ENCODE data around the gene NBAS. TPM values are rescaled to one million over a fixed set of nuclear protein-coding genes. Genes with fewer than 3 reads are reported as not detected.
A peak's percentile ranks its signal among the peaks of the same experiment; 100 is the strongest.
"Not testable (repeated sequence)": the region's sequence is repeated elsewhere in the genome, so short reads cannot be mapped to it uniquely, and the experiment has no call there.

The NBAS gene
- total and polyA plus RNA-seq, 10 of the 15 experiments (the other 5 are each of a cell fraction or from before 2014, with no cell fraction given): 4.3 to 32.7 (median 20.8) TPM

DNA sequence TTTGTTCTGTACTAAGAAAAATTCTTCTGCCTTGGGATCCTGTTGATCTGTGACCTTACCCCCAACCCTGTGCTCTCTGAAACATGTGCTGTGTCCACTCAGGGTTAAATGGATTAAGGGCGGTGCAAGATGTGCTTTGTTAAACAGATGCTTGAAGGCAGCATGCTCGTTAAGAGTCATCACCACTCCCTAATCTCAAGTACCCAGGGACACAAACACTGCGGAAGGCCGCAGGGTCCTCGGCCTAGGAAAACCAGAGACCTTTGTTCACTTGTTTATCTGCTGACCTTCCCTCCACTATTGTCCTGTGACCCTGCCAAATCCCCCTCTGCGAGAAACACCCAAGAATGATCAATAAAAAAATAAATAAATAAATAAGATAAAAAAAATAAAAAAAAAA, 18.9 kb downstream of the NBAS start:
- H3K9ac ChIP-seq (ENCODE audit: control insufficient read depth, insufficient read depth, low read length); intact Hi-C loops (cut with micrococcal nuclease; ENCODE audit: unreplicated experiment); H3K27me3 ChIP-seq (replicated peaks in 1 of 2; ENCODE audit: control insufficient read depth in 2 of 2, insufficient read depth in 2 of 2, low read length in 1 of 2); H3K4me1 ChIP-seq (ENCODE audit: control insufficient read depth, insufficient read depth, low read length); RAD21 ChIA-PET (ENCODE audit: unreplicated experiment); DNase-seq (ENCODE audit: low read depth, low spot score); POLR2A ChIA-PET; BruUV-seq (replicated peaks); H4K20me1 ChIP-seq (ENCODE audit: control insufficient read depth, insufficient read depth); H3K9me3 ChIP-seq (replicated peaks; ENCODE audit: control insufficient read depth, insufficient read depth, low read length); H3K4me2 ChIP-seq (ENCODE audit: control insufficient read depth, insufficient read depth); H3K79me2 ChIP-seq (ENCODE audit: control insufficient read depth, insufficient read depth, low read length); H3K27ac ChIP-seq (ENCODE audit: control insufficient read depth, insufficient read depth); CTCF ChIA-PET; in situ Hi-C loops (cut with MboI); H2AFZ ChIP-seq (ENCODE audit: control insufficient read depth, low read depth, low read length); H3K4me3 ChIP-seq; H3K36me3 ChIP-seq (ENCODE audit: control insufficient read depth in 2 of 2, insufficient read depth in 2 of 2, low read length in 1 of 2); SMC1A ChIA-PET (ENCODE audit: uncharacterized antibody, unreplicated experiment); ATAC-seq; FAIRE-seq: not testable (repeated sequence)
- no CpG with 5 or more reads among the region's 6 CpGs for WGBS (ENCODE audit: insufficient coverage, insufficient replicate concordance, low lambda C conversion rate, missing lambda C conversion rate)

DNA sequence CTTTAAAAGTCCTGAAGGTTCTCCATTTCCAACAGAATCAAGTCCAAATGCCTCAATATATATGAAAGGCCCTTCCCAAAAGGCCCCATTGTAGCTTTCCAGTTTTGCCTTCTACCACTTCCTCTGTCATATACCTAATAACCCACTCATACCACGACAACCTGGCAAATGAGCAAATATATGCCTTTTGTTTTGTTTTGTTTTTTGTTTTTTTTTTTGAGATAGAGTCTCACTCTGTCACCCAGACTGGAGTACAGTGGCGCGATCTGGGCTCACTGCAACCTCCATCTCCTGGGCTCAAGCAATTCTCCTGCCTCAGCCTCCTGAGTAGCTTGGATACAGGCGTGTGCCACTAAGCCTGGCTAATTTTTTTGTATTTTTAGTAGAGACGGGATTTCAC, 20.6 kb downstream of the NBAS start:
- BruUV-seq (replicated peaks); H3K9ac ChIP-seq (ENCODE audit: control insufficient read depth, insufficient read depth, low read length); H3K4me2 ChIP-seq (ENCODE audit: control insufficient read depth, insufficient read depth); intact Hi-C loops (cut with micrococcal nuclease; ENCODE audit: unreplicated experiment); H3K27ac ChIP-seq (ENCODE audit: control insufficient read depth, insufficient read depth); H2AFZ ChIP-seq (ENCODE audit: control insufficient read depth, low read depth, low read length); H3K4me1 ChIP-seq (ENCODE audit: control insufficient read depth, insufficient read depth, low read length); FAIRE-seq; H3K36me3 ChIP-seq (ENCODE audit: control insufficient read depth in 2 of 2, insufficient read depth in 2 of 2, low read length in 1 of 2); in situ Hi-C loops (cut with MboI); POLR2A ChIA-PET; H4K20me1 ChIP-seq (ENCODE audit: control insufficient read depth, insufficient read depth); H3K4me3 ChIP-seq; H3K79me2 ChIP-seq (ENCODE audit: control insufficient read depth, insufficient read depth, low read length); H3K9me3 ChIP-seq (replicated peaks; ENCODE audit: control insufficient read depth, insufficient read depth, low read length); DNase-seq (ENCODE audit: low read depth, low spot score); H3K27me3 ChIP-seq (replicated peaks in 1 of 2; ENCODE audit: control insufficient read depth in 2 of 2, insufficient read depth in 2 of 2, low read length in 1 of 2): not testable (repeated sequence)
- WGBS (ENCODE audit: insufficient coverage, insufficient replicate concordance, low lambda C conversion rate, missing lambda C conversion rate): 77% methylated on average over 5 of the region's 5 CpGs
- peak; percentile 27 for ATAC-seq
- ChIA-PET CTCF (interaction anchor here (0.6 kb wide), 1 partner anchor 12 kb away, joined by 5 read pairs; no protein-coding TSS in a partner anchor), SMC1A (ENCODE audit: uncharacterized antibody, unreplicated experiment) (interaction anchor here (0.6 kb wide), 2 partner anchors 37 to 44 kb away, joined by 3 read pairs; no protein-coding TSS in a partner anchor), RAD21 (ENCODE audit: unreplicated experiment) (interaction anchor here (0.6 kb wide), 1 partner anchor 12 kb away, joined by 3 read pairs; no protein-coding TSS in a partner anchor)

Data from GM12878 (cell line).